H1 (cell line): ENCODE measurements around the gene ZNF581. TPM values are rescaled to one million over a fixed set of nuclear protein-coding genes. Genes with fewer than 3 reads are reported as not detected.

Source experiments
- CHD1 ChIP-seq: IDR thresholded peaks from 2 replicates; pipeline ENCODE4 v1.6.1; 2012; ENCODE audit warnings: low read depth, low read length, improper control_type of control experiment
- JUND ChIP-seq: IDR thresholded peaks from 2 replicates; pipeline ENCODE4 v1.6.1; 2011; ENCODE audit warnings: mild to moderate bottlenecking, improper control_type of control experiment, low read length
- KDM1A ChIP-seq: fragments of 200-600, 300-600 bp; sonication (generic); IDR thresholded peaks from 2 replicates; pipeline ENCODE4 v1.7.1; 2016; ENCODE audit warnings: mild to moderate bottlenecking, low read length, borderline replicate concordance
- MAFK ChIP-seq: IDR thresholded peaks from 2 replicates; pipeline ENCODE4 v1.6.1; 2012; ENCODE audit warnings: low read depth, mild to moderate bottlenecking, improper control_type of control experiment, low read length
- POU5F1 ChIP-seq: IDR thresholded peaks from 2 replicates; pipeline ENCODE4 v1.6.1; 2011; ENCODE audit warnings: low read depth, mild to moderate bottlenecking, low read length, moderate library complexity
- RFX5 ChIP-seq: IDR thresholded peaks from 2 replicates; pipeline ENCODE4 v1.6.1; 2011; ENCODE audit warnings: low read depth, low read length, improper control_type of control experiment, borderline replicate concordance
- RNF2 ChIP-seq: fragments of 200-900, 300-1000 bp; sonication (generic); IDR thresholded peaks from 2 replicates; pipeline ENCODE4 v1.7.1; 2016; ENCODE audit warnings: borderline replicate concordance, low read depth, mild to moderate bottlenecking, antibody characterized with exemption, low read length; ENCODE audit not compliant: poor library complexity, severe bottlenecking; ENCODE audit errors: missing control alignments
- SP1 ChIP-seq: IDR thresholded peaks from 2 replicates; pipeline ENCODE4 v1.6.1; 2011; ENCODE audit warnings: low read depth, low read length
- TAF7 ChIP-seq: optimal IDR thresholded peaks from 2 replicates; pipeline ENCODE3; 2011; ENCODE audit warnings: low read depth, mild to moderate bottlenecking, inconsistent platforms, low read length, moderate library complexity, borderline replicate concordance
- TBP ChIP-seq: IDR thresholded peaks from 2 replicates; pipeline ENCODE4 v1.6.1; 2011; ENCODE audit warnings: low read depth, low read length, improper control_type of control experiment
- polyA plus RNA-seq, 7 experiments: library from polyadenylated mRNA; depleted of rRNA in 3 of 7; stranded (reverse) in 5 of 7; unstranded in 2 of 7; fragments of >200 nt in 5 of 7; fragments of 200-250 nt in 2 of 7; gene quantifications; 1 replicate in 5 of 7; 2 replicates in 1 of 7; 4 replicates in 1 of 7; pipeline versions ENCODE4 v1.2.1 to v1.2.3, GENCODE V29; 2011 to 2013; ENCODE audit warnings: missing spikeins in 2 of 7, mixed read lengths in 2 of 7
- total RNA-seq: library from RNA; stranded (reverse); fragmentation: NEBNext Ultra II Directional; extraction: Animal tissue kit (Norgen Biotek cat#: 25700); gene quantifications from 2 replicates; pipeline ENCODE4 v1.2.1, GENCODE V29; 2021
- TF ChIP-seq, protein P1 (sequence below): fragments of 300-600 bp; sonication (generic); IDR thresholded peaks from 2 replicates; pipeline ENCODE4 v1.7.1; 2012; ENCODE audit warnings: low read length, moderate library complexity, mild to moderate bottlenecking, inconsistent platforms; ENCODE audit not compliant: insufficient replicate concordance
- TF ChIP-seq, protein P2 (sequence below): IDR thresholded peaks from 2 replicates; pipeline ENCODE4 v1.6.1; 2012; ENCODE audit warnings: inconsistent platforms

ZNF581 gene
- total and polyA plus RNA-seq, 2 of the 8 experiments (the other 6 are each of a cell fraction or from before 2014, with no cell fraction given) = 73.0 to 76.1 TPM

DNA sequence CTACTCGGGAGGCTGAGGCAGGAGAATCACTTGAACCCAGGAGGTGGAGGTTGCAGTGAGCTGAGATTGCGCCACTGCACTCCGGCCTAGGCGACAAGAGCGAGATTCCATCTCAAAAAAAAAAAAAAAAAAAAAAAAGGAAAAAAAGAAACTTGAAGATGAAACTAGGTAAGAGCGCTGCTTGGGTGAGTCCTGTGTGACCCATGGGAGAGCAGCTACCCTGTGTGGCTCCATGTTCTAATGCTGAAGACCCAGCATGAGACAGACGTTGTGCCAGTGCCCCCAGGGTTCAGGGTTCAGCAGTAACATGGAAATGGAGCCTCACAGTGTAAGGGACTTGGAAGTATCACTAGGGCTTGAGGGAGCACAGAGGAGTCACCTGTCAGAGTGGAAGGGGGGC, 25.0 kb upstream of the ZNF581 start (continued):
- TF ChIP-seq, protein P1, sequence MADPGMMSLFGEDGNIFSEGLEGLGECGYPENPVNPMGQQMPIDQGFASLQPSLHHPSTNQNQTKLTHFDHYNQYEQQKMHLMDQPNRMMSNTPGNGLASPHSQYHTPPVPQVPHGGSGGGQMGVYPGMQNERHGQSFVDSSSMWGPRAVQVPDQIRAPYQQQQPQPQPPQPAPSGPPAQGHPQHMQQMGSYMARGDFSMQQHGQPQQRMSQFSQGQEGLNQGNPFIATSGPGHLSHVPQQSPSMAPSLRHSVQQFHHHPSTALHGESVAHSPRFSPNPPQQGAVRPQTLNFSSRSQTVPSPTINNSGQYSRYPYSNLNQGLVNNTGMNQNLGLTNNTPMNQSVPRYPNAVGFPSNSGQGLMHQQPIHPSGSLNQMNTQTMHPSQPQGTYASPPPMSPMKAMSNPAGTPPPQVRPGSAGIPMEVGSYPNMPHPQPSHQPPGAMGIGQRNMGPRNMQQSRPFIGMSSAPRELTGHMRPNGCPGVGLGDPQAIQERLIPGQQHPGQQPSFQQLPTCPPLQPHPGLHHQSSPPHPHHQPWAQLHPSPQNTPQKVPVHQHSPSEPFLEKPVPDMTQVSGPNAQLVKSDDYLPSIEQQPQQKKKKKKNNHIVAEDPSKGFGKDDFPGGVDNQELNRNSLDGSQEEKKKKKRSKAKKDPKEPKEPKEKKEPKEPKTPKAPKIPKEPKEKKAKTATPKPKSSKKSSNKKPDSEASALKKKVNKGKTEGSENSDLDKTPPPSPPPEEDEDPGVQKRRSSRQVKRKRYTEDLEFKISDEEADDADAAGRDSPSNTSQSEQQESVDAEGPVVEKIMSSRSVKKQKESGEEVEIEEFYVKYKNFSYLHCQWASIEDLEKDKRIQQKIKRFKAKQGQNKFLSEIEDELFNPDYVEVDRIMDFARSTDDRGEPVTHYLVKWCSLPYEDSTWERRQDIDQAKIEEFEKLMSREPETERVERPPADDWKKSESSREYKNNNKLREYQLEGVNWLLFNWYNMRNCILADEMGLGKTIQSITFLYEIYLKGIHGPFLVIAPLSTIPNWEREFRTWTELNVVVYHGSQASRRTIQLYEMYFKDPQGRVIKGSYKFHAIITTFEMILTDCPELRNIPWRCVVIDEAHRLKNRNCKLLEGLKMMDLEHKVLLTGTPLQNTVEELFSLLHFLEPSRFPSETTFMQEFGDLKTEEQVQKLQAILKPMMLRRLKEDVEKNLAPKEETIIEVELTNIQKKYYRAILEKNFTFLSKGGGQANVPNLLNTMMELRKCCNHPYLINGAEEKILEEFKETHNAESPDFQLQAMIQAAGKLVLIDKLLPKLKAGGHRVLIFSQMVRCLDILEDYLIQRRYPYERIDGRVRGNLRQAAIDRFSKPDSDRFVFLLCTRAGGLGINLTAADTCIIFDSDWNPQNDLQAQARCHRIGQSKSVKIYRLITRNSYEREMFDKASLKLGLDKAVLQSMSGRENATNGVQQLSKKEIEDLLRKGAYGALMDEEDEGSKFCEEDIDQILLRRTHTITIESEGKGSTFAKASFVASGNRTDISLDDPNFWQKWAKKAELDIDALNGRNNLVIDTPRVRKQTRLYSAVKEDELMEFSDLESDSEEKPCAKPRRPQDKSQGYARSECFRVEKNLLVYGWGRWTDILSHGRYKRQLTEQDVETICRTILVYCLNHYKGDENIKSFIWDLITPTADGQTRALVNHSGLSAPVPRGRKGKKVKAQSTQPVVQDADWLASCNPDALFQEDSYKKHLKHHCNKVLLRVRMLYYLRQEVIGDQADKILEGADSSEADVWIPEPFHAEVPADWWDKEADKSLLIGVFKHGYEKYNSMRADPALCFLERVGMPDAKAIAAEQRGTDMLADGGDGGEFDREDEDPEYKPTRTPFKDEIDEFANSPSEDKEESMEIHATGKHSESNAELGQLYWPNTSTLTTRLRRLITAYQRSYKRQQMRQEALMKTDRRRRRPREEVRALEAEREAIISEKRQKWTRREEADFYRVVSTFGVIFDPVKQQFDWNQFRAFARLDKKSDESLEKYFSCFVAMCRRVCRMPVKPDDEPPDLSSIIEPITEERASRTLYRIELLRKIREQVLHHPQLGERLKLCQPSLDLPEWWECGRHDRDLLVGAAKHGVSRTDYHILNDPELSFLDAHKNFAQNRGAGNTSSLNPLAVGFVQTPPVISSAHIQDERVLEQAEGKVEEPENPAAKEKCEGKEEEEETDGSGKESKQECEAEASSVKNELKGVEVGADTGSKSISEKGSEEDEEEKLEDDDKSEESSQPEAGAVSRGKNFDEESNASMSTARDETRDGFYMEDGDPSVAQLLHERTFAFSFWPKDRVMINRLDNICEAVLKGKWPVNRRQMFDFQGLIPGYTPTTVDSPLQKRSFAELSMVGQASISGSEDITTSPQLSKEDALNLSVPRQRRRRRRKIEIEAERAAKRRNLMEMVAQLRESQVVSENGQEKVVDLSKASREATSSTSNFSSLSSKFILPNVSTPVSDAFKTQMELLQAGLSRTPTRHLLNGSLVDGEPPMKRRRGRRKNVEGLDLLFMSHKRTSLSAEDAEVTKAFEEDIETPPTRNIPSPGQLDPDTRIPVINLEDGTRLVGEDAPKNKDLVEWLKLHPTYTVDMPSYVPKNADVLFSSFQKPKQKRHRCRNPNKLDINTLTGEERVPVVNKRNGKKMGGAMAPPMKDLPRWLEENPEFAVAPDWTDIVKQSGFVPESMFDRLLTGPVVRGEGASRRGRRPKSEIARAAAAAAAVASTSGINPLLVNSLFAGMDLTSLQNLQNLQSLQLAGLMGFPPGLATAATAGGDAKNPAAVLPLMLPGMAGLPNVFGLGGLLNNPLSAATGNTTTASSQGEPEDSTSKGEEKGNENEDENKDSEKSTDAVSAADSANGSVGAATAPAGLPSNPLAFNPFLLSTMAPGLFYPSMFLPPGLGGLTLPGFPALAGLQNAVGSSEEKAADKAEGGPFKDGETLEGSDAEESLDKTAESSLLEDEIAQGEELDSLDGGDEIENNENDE = no peak
- TF ChIP-seq KDM1A = no peak
- TF ChIP-seq POU5F1 = no peak
- TF ChIP-seq RNF2 = no peak
- TF ChIP-seq SP1 = no peak
- TF ChIP-seq RFX5 = no peak
- no peak for TF ChIP-seq CHD1
- TF ChIP-seq TBP = no peak
- TF ChIP-seq, protein P2, sequence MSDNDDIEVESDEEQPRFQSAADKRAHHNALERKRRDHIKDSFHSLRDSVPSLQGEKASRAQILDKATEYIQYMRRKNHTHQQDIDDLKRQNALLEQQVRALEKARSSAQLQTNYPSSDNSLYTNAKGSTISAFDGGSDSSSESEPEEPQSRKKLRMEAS = no peak
- TF ChIP-seq JUND = no peak
- TF ChIP-seq MAFK = no peak
- TF ChIP-seq TAF7 = no peak
